ENCODE results near the gene PBXIP1. TPM values are rescaled to one million over a fixed set of nuclear protein-coding genes. Genes with fewer than 3 reads are reported as not detected.

Gene PBXIP1
- total and polyA plus RNA-seq, 2 of the 13 experiments (the other 11 are each of a cell fraction or from before 2014, with no cell fraction given), result 16.3 to 31.9 TPM

DNA sequence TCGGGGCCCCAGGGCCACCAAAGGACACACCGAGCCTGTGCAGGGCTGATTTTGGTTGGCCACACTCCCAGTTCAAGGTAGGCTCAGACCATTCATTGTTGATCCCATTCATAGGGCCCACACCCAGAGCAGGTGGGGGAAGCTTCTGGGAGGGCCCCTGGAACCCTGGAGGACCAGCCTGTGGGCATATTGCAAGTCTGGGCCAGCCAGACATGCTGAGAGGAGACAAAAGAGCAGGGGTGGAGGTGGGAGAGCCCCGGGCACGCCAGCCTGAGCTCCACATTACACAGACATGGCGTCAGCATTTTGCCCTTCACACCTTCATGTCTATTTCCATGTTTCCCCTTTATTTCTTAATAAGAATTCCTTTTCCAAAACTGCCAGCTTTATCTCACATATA lies 45.0 kb downstream of the PBXIP1 start:
- Histone ChIP-seq H3K4me3 (replicated peaks in 1 of 3; ENCODE audit: insufficient read depth in 1 of 3, low read depth in 2 of 3, low read length in 3 of 3) (no peak overlapping the region), H3K4me2 (ENCODE audit: low read depth, low read length) (no peak overlapping the region), H3K4me1 (ENCODE audit: insufficient read depth, low read length) (peaks cover 38% of the 10 kb centered on the region), H3K9ac (ENCODE audit: insufficient read depth, low read depth, low read length) (no peak overlapping the region), H3K79me2 (ENCODE audit: insufficient read depth, low read length) (no peaks in the 10 kb centered on the region), H2AFZ (ENCODE audit: low read length) (no peak overlapping the region), H3K27ac (ENCODE audit: extremely low read length, insufficient read depth, low read length) (no peak overlapping the region), H3K36me3 (replicated peaks in 1 of 2; ENCODE audit: control insufficient read depth in 1 of 2, insufficient read depth in 2 of 2, low read length in 2 of 2) (no peaks in the 10 kb centered on the region), H3K9me3 (ENCODE audit: low read length) (no peaks in the 10 kb centered on the region), H3K27me3 (ENCODE audit: control insufficient read depth in 1 of 2, insufficient read depth in 2 of 2, low read length in 2 of 2) (no peaks in the 10 kb centered on the region), H4K20me1 (ENCODE audit: insufficient read depth, low read length) (no peaks in the 10 kb centered on the region)
- TF ChIP-seq MXI1 (IDR thresholded peaks at IDR 0.05; ENCODE audit: borderline replicate concordance, low read depth, low read length) (no peak), TERF1 (CRISPR knock-in tag; IDR thresholded peaks at IDR 0.05) (no peak), ZNF124 (CRISPR knock-in tag; IDR thresholded peaks at IDR 0.05) (no peak), ZNF639 (CRISPR knock-in tag; conservative IDR thresholded peaks at IDR 0.05) (no peak)
- ChIA-PET CTCF (ENCODE audit: low intra/inter-chr PET ratio, low total read pairs) (no interaction called here), POLR2A (interaction anchor here (1.5 kb wide), 1 partner anchor 34 kb away, joined by 4 read pairs; no protein-coding TSS in a partner anchor)
- no peak for DNase-seq (ENCODE audit: low spot score)
- ATAC-seq, result no peak
- intact Hi-C loops (cut with micrococcal nuclease; ENCODE audit: unreplicated experiment), result no loop called here
- in situ Hi-C loops (cut with HindIII; ENCODE audit: extremely low pct_ligation_motif_present, low pct_unique_long_range_greater_than_20kb), result no loop called here
- BruUV-seq (replicated peaks), result no TSS peak
- FAIRE-seq, result no peak
- WGBS (ENCODE audit: low lambda C conversion rate), result 58% methylated on average over 3 of the region's 5 CpGs

GRCh38 chr1:154908937-154909336 lies 47.0 kb downstream of the PBXIP1 start:
- no peak; the same call in 2 of the 3 replicates for ATAC-seq
- H3K27ac ChIP-seq (ENCODE audit: extremely low read length, insufficient read depth, low read length), result no peak overlapping the region
- no peaks in the 10 kb centered on the region for H3K27me3 ChIP-seq (ENCODE audit: control insufficient read depth in 1 of 2, insufficient read depth in 2 of 2, low read length in 2 of 2)
- H4K20me1 ChIP-seq (ENCODE audit: insufficient read depth, low read length), result no peaks in the 10 kb centered on the region
- DNase-seq (ENCODE audit: low spot score), result no peak
- no peaks in the 10 kb centered on the region for H3K79me2 ChIP-seq (ENCODE audit: insufficient read depth, low read length)
- no peaks in the 10 kb centered on the region for H3K36me3 ChIP-seq (replicated peaks in 1 of 2; ENCODE audit: control insufficient read depth in 1 of 2, insufficient read depth in 2 of 2, low read length in 2 of 2)
- in situ Hi-C loops (cut with HindIII; ENCODE audit: extremely low pct_ligation_motif_present, low pct_unique_long_range_greater_than_20kb) (no loop called here), intact Hi-C loops (cut with micrococcal nuclease; ENCODE audit: unreplicated experiment) (loop anchor here (5.0 to 10.0 kb wide), 2 partner anchors 138 to 176 kb away; no protein-coding TSS in a partner anchor)
- H2AFZ ChIP-seq (ENCODE audit: low read length), result no peak overlapping the region
- CTCF ChIA-PET (ENCODE audit: low intra/inter-chr PET ratio, low total read pairs), result no interaction called here
- no peak for FAIRE-seq
- 38% methylated on average over 5 of the region's 5 CpGs for WGBS (ENCODE audit: low lambda C conversion rate)
- H3K9ac ChIP-seq (ENCODE audit: insufficient read depth, low read depth, low read length), result no peak overlapping the region
- no TSS peak for BruUV-seq (replicated peaks)
- H3K4me3 ChIP-seq (replicated peaks in 1 of 3; ENCODE audit: insufficient read depth in 1 of 3, low read depth in 2 of 3, low read length in 3 of 3), result no peak overlapping the region
- no peaks in the 10 kb centered on the region for H3K9me3 ChIP-seq (ENCODE audit: low read length)
- POLR2A ChIA-PET, result interaction anchor here (1.4 to 2.1 kb wide), 3 partner anchors 23 to 46 kb away, joined by 4 to 9 read pairs (median 6); partner anchors contain the start of gene PBXIP1
- H3K4me2 ChIP-seq (ENCODE audit: low read depth, low read length), result no peak overlapping the region
- no peak for TF ChIP-seq GTF2F1 (IDR thresholded peaks at IDR 0.05; ENCODE audit: low read length)
- TF ChIP-seq, protein P1, sequence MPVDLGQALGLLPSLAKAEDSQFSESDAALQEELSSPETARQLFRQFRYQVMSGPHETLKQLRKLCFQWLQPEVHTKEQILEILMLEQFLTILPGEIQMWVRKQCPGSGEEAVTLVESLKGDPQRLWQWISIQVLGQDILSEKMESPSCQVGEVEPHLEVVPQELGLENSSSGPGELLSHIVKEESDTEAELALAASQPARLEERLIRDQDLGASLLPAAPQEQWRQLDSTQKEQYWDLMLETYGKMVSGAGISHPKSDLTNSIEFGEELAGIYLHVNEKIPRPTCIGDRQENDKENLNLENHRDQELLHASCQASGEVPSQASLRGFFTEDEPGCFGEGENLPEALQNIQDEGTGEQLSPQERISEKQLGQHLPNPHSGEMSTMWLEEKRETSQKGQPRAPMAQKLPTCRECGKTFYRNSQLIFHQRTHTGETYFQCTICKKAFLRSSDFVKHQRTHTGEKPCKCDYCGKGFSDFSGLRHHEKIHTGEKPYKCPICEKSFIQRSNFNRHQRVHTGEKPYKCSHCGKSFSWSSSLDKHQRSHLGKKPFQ (CRISPR knock-in tag; IDR thresholded peaks at IDR 0.05; ENCODE audit: insufficient replicate concordance), result no peak
- peak; percentile 94 for TF ChIP-seq ZNF331 (CRISPR knock-in tag; IDR thresholded peaks at IDR 0.05)
- peaks cover 38% of the 10 kb centered on the region for H3K4me1 ChIP-seq (ENCODE audit: insufficient read depth, low read length)
